Tibial artery (tissue), 4 donors: Measurements from ENCODE around the gene CR1.
"Not testable (repeated sequence)": the region's sequence is repeated elsewhere in the genome, so short reads cannot be mapped to it uniquely, and the experiment has no call there.

Experiments used
- DNase-seq, 2 donors: peaks; one replicate each; pipeline ENCODE4 v3.0.0-alpha.2; 2019
- H3K27ac ChIP-seq, 2 donors: fragments of 200-600 bp; sonication (generic) in 1 of 2; 1 replicate in 1 of 2; 2 replicates in 1 of 2; pipeline ENCODE4 v1.5.1; 2018 to 2019; ENCODE audit warnings: mild to moderate bottlenecking in 1 of 2
- H3K27me3 ChIP-seq, 2 donors: fragments of 200-600 bp; sonication (generic) in 1 of 2; one replicate each; pipeline versions ENCODE4 v1.5.1 to v1.6.0; 2016 to 2019
- H3K36me3 ChIP-seq, 3 donors: fragments of 200-600 bp; sonication (generic) in 2 of 3; one replicate each; pipeline ENCODE4 v1.5.1; 2016 to 2019; ENCODE audit warnings: mild to moderate bottlenecking in 2 of 3
- H3K4me1 ChIP-seq, 4 donors: fragments of 200-600 bp; sonication (generic) in 2 of 4; 1 replicate in 3 of 4; 2 replicates in 1 of 4; pipeline ENCODE4 v1.5.1; 2016 to 2019
- H3K4me3 ChIP-seq, 2 donors: fragments of 200-600 bp; sonication (generic) in 1 of 2; 1 replicate in 1 of 2; 2 replicates in 1 of 2; pipeline ENCODE4 v1.5.1; 2018 to 2019; ENCODE audit warnings: mild to moderate bottlenecking in 2 of 2
- H3K9me3 ChIP-seq, 3 donors: fragments of 200-600 bp; sonication (generic) in 1 of 3; one replicate each; pipeline ENCODE4 v1.5.1; 2016 to 2019
- intact Hi-C: fragments of 100-400 bp; cut with DNase I; formaldehyde crosslinking; loops from one replicate; pipeline ENCODE4 v1.15.0; 2023; ENCODE audit warnings: low total_unique reads
- TF ChIP-seq, protein P1 (sequence below), 2 experiments: fragments of 200-600 bp in 1 of 2; fragments of 450-650 bp in 1 of 2; IDR thresholded peaks; one replicate each; pipeline ENCODE4 v1.5.1; 2017 to 2019; ENCODE audit warnings: antibody characterized with exemption in 2 of 2, mild to moderate bottlenecking in 1 of 2, moderate library complexity in 1 of 2

Gene CR1

DNA sequence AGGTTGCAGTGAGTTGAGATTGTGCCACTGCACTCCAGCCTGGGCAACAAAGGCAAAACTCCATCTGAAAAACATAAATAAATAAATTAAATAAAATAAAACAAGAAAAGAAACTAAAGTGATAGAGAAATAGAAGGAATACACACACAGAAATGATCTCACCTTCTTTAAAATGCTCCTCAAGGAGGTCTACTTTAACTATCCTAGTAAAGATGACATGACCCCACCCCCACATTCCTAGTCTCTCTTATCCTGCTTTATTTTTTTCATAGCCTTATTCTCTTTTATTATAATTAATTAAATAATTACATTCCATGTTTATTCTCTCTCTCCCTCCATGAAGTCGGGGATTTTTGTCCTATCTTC is 131.0 kb downstream of the CR1 start:
- H3K4me1 ChIP-seq = no peaks in the 10 kb centered on the region
- intact Hi-C loops = no loop called here
- TF ChIP-seq, protein P1, sequence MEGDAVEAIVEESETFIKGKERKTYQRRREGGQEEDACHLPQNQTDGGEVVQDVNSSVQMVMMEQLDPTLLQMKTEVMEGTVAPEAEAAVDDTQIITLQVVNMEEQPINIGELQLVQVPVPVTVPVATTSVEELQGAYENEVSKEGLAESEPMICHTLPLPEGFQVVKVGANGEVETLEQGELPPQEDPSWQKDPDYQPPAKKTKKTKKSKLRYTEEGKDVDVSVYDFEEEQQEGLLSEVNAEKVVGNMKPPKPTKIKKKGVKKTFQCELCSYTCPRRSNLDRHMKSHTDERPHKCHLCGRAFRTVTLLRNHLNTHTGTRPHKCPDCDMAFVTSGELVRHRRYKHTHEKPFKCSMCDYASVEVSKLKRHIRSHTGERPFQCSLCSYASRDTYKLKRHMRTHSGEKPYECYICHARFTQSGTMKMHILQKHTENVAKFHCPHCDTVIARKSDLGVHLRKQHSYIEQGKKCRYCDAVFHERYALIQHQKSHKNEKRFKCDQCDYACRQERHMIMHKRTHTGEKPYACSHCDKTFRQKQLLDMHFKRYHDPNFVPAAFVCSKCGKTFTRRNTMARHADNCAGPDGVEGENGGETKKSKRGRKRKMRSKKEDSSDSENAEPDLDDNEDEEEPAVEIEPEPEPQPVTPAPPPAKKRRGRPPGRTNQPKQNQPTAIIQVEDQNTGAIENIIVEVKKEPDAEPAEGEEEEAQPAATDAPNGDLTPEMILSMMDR (IDR thresholded peaks at IDR 0.05) = no peak
- no peaks in the 10 kb centered on the region for H3K9me3 ChIP-seq
- H3K27ac ChIP-seq = no peak overlapping the region
- H3K36me3 ChIP-seq = no peaks in the 10 kb centered on the region
- no peak for DNase-seq
- H3K27me3 ChIP-seq = no peaks in the 10 kb centered on the region
- H3K4me3 ChIP-seq = no peak overlapping the region

DNA sequence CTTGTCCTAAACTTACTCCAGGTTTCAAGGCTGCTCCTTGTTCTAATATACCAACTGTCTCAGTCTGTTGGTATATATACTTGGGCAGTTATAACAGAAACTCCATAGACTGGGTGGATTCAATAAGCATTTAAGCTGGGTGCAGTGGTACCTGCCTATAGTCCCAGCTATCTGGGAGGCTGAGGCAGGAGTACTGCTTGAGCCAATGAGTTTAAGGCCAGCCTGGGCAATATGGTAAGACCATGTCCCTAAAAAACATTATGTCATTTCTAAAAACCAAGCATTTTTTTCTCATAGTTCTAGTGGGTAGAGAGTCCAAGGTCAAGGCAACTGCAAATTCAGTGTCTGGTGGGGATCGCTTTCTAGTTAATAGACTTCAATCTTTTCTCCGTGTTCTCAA is 131.5 kb downstream of the CR1 start:
- no peaks in the 10 kb centered on the region for H3K4me1 ChIP-seq
- TF ChIP-seq, protein P1 (IDR thresholded peaks at IDR 0.05) = no peak
- no peaks in the 10 kb centered on the region for H3K36me3 ChIP-seq
- H3K4me3 ChIP-seq = no peak overlapping the region
- no peaks in the 10 kb centered on the region for H3K27me3 ChIP-seq
- H3K27ac ChIP-seq = no peak overlapping the region
- intact Hi-C loops = no loop called here
- no peak for DNase-seq
- no peaks in the 10 kb centered on the region for H3K9me3 ChIP-seq

DNA sequence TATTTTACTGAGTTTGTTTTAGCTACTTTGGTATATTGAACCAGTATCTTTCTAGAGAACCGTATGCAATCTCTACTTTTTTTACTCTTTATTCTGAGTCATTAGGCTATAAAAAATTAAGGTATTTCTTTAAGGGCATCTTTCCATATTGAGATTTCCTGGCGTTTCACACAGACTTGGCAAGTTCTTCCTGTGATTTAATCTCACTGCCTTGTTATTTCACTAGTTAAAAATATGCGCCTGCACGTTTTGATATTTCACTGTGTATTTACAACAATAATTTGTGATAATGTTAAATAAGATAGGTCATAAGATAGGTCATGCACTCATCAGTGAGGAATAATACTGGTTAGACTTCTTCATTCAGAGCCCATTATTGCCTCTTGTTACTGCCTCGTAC is 132.8 kb downstream of the CR1 start:
- TF ChIP-seq, protein P1 (IDR thresholded peaks at IDR 0.05) = no peak
- H3K4me1 ChIP-seq = no peaks in the 10 kb centered on the region
- no peak overlapping the region for H3K27ac ChIP-seq
- no peak overlapping the region for H3K4me3 ChIP-seq
- no peaks in the 10 kb centered on the region for H3K27me3 ChIP-seq
- no peaks in the 10 kb centered on the region for H3K9me3 ChIP-seq
- no peak for DNase-seq
- intact Hi-C loops = no loop called here
- no peaks in the 10 kb centered on the region for H3K36me3 ChIP-seq

DNA sequence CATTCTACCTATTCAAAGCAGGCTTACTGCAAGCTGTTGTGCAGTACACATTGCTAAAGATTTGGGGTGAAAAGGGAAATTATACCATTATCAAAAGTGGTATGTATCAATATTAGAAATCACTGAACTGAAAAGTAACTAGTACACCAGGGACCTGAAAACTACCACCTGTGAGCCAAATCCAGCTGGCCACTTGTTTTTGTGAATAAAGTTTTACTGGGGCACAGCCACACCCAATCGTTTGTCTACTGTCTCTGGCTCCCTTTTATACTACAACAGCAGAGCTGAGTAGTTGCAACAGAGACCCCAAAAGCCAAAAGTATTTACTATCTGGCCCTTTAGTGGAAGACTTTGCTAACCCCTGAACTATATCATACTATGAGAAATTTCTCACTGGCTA is 135.2 kb downstream of the CR1 start:
- intact Hi-C loops = no loop called here

DNA sequence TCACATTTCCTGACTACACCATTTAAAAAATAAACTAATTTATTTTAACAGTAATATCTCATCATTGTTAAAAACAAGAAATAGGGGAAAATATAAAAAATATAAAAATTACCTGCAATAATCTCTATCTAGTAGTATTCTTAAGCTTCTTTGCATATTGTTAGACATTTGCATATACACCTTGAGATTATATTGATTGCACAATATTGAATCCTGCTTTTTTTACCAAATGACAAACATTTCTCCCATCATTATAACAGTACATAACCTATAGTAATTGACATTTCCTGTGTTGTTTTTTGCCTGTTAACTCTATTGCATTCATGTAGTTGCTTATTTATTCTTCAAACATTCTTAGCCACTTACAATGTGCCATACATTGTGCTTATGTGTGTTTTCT is 137.3 kb downstream of the CR1 start:
- Histone ChIP-seq H3K9me3 (no peaks in the 10 kb centered on the region), H3K27ac (no peak overlapping the region), H3K4me3 (no peak overlapping the region), H3K27me3 (peaks cover 0 to 3% of the 10 kb centered on the region in 2 donors), H3K36me3 (no peaks in the 10 kb centered on the region), H3K4me1 (no peaks in the 10 kb centered on the region)
- no peak for DNase-seq
- intact Hi-C loops = no loop called here
- TF ChIP-seq, protein P1 (IDR thresholded peaks at IDR 0.05) = no peak

More for the DNA sequence above, 135.2 kb downstream of the CR1 start:
- TF ChIP-seq, protein P1 (IDR thresholded peaks at IDR 0.05) = no peak
- H3K4me1 ChIP-seq = no peaks in the 10 kb centered on the region
- peaks cover 0 to 3% of the 10 kb centered on the region in 2 donors for H3K27me3 ChIP-seq
- DNase-seq = no peak
- no peaks in the 10 kb centered on the region for H3K9me3 ChIP-seq
- H3K36me3 ChIP-seq = no peaks in the 10 kb centered on the region
- no peak overlapping the region for H3K4me3 ChIP-seq
- H3K27ac ChIP-seq = no peak overlapping the region

DNA sequence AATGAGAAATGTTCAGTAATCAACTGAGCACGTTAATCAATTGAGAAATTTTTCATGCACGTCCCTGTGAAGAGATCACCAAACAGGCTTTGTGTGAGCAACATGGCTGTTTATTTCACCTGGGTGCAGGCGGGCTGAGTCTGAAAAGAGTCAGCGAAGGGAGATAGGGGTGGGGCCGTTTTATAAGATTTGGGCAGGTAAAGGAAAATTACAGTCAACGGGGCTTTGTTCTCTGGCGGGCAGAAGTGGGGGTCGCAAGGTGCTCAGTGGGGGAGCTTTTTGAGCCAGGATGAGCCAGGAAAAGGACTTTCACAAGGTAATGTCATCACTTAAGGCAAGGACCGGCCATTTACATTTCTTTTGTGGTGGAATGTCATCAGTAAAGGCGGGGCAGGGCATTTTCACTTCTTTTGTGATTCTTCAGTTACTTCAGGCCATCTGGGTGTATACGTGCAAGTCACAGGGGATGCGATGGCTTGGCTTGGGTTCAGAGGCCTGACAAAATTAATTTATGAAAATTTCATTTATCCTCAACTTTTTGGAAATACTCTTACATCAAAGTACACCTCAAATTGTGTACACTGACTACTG is 137.8 kb downstream of the CR1 start:
- H3K27me3 ChIP-seq, H3K4me1 ChIP-seq, intact Hi-C loops, H3K27ac ChIP-seq, H3K36me3 ChIP-seq, H3K9me3 ChIP-seq, H3K4me3 ChIP-seq, DNase-seq: not testable (repeated sequence)

DNA sequence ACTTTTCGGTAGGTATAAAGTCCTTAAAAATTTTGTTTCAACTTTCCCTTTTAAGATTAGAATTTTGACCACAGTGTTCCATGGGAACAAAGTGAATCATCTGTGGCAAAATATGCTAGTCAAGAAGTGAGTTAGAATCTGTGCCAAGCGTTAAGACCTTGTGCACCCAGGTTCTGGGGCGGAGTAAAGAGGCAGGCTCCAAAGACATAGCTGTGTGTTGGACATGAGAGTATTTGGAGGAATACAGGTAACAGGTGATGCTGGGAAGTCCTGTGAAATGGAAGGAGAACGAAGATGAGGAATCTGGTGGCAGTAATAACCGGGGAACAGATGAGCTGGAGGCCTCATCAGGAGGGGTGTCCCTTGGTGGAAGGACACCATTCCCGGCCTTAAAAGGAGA is 138.3 kb downstream of the CR1 start:
- not testable (repeated sequence) for H3K36me3 ChIP-seq

DNA sequence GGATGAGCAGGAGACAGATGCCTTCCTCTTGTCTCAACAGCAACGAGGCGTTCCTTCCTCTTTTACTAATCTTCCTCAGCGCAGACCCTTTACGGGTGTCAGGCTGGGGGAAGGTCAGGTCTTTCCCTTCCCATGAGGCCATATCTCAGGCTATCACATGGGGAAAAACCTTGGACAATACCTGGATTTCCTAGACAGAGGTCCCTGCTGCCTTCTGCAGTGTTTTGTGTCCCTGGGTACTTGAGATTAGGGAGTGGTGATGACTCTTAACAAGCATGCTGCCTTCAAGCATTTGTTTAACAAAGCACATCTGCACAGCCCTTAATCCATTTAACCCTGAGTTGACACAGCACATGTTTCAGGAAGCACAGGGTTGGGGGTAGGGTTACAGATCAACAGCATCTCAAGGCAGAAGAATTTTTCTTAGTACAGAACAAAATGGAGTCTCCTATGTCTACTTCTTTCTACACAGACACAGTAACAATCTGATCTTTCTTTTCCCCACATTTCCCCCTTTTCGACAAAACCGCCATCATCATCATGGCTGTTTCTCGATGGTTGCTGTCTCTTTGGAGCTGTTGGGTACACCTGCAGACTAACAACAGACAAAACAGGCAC is 139.7 kb downstream of the CR1 start:
- H3K36me3 ChIP-seq, H3K27ac ChIP-seq, H3K27me3 ChIP-seq, H3K9me3 ChIP-seq, H3K4me3 ChIP-seq, H3K4me1 ChIP-seq, DNase-seq, intact Hi-C loops: not testable (repeated sequence)

More for the DNA sequence above, 138.3 kb downstream of the CR1 start:
- intact Hi-C loops, H3K4me3 ChIP-seq, H3K27ac ChIP-seq, H3K27me3 ChIP-seq, DNase-seq, H3K9me3 ChIP-seq, H3K4me1 ChIP-seq: not testable (repeated sequence)

DNA sequence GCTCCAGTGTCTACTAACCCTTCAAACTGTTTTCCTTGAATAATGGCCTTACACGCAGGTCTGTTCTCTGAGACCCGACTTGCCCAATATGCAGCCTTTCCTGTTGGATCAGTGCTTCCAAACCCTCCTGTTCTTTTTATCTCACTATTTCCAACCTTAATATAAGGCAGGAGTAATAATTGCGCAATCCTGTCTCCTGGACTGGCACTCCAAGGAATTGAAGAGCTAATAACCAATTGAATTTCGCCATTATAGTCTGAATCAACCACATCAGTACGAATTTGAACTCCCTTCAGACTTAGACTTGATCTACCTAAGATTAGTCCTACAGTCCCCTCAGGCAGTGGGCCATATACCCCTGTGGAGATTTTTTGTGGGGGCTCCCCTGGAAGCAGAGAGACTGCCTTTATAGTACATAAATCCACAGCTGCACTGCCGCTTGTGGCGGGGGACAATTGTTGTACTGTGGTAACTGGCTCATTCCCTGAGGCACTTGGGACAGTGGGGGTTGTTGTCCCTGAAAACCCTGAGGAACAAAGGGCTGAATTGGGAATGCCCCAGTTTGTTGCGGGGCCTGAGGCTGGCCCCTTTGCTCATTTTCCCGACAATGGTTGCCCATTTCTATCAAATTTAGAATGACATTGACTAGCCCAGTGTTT is 142.7 kb downstream of the CR1 start:
- H3K36me3 ChIP-seq, H3K4me3 ChIP-seq, H3K4me1 ChIP-seq, H3K27ac ChIP-seq, intact Hi-C loops, DNase-seq, H3K9me3 ChIP-seq: not testable (repeated sequence)
- H3K27me3 ChIP-seq = peaks cover 0 to 12% of the 10 kb centered on the region in 2 donors
